Measurements from ENCODE around the gene ATE1.
"Not testable (repeated sequence)": the region's sequence is repeated elsewhere in the genome, so short reads cannot be mapped to it uniquely, and the experiment has no call there.

ATE1 gene

GRCh38 chr10:121774813-121775212 is 153.0 kb downstream of the ATE1 start:
- no peak for DNase-seq

GRCh38 chr10:121774404-121774803 is 153.4 kb downstream of the ATE1 start:
- no peak for DNase-seq

GRCh38 chr10:121772884-121773283 is 154.9 kb downstream of the ATE1 start:
- DNase-seq: no peak

- no peak for DNase-seq
Measured at GRCh38 chr10:121772406-121772805, 155.4 kb downstream of the ATE1 start.

- no peak for DNase-seq
Measured at GRCh38 chr10:121771966-121772365, 155.9 kb downstream of the ATE1 start.

- no peak for DNase-seq
Measured at GRCh38 chr10:121766426-121766825, 161.4 kb downstream of the ATE1 start.

- DNase-seq: no peak
Measured at GRCh38 chr10:121765204-121765603, 162.6 kb downstream of the ATE1 start.

GRCh38 chr10:121764233-121764942 is 163.4 kb downstream of the ATE1 start:
- no peak for DNase-seq

GRCh38 chr10:121757241-121757640 is 170.6 kb downstream of the ATE1 start:
- DNase-seq: not testable (repeated sequence)

- DNase-seq: not testable (repeated sequence)
Measured at GRCh38 chr10:121755496-121755895, 172.3 kb downstream of the ATE1 start.

GRCh38 chr10:121754666-121755065 is 173.2 kb downstream of the ATE1 start:
- no peak for DNase-seq

- DNase-seq: no peak
Measured at GRCh38 chr10:121753726-121754476, 173.9 kb downstream of the ATE1 start.

GRCh38 chr10:121751191-121751760 is 176.6 kb downstream of the ATE1 start:
- DNase-seq: no peak

GRCh38 chr10:121747163-121747775 is 180.6 kb downstream of the ATE1 start:
- DNase-seq: no peak

- no peak for DNase-seq
Measured at GRCh38 chr10:121741248-121741792, 186.5 kb downstream of the ATE1 start.

GRCh38 chr10:121740069-121740468 is 187.8 kb downstream of the ATE1 start:
- DNase-seq: no peak

- no peak for DNase-seq
Measured at GRCh38 chr10:121739114-121739513, 188.7 kb downstream of the ATE1 start.

- DNase-seq: no peak
Measured at GRCh38 chr10:121736315-121737130, 191.3 kb downstream of the ATE1 start.

GRCh38 chr10:121735263-121735662 is 192.6 kb downstream of the ATE1 start:
- no peak for DNase-seq

- no peak for DNase-seq
Measured at GRCh38 chr10:121734589-121735045, 193.2 kb downstream of the ATE1 start.

GRCh38 chr10:121732656-121733445 is 195.0 kb downstream of the ATE1 start:
- DNase-seq: no peak
